Sciatic nerve (tissue), 1 donor: Measurements from ENCODE around the gene ANGPTL2. TPM values are rescaled to one million over a fixed set of nuclear protein-coding genes. Genes with fewer than 3 reads are reported as not detected.

Source experiments
- total RNA-seq: library from RNA; stranded (reverse); fragmentation: NEBNext Ultra II Directional; extraction: Animal tissue kit (Norgen Biotek cat#: 25700); gene quantifications from one replicate; pipeline ENCODE4 v1.2.1, GENCODE V29; 2021
- donor health status: DM: no; HTN: no; CAD: no.

Gene ANGPTL2
- total RNA-seq, 1 donor from 2014 or later, result 46.4 TPM

Other genes starting within 250 kb of the ANGPTL2 start
- 15.1 TPM for gene RALGPS1, start 207.9 kb downstream of the ANGPTL2 start, total RNA-seq
- gene GARNL3, start 142.1 kb upstream of the ANGPTL2 start, total RNA-seq, result 33.7 TPM